ENCODE results near the gene RICTOR.

RICTOR gene

DNA sequence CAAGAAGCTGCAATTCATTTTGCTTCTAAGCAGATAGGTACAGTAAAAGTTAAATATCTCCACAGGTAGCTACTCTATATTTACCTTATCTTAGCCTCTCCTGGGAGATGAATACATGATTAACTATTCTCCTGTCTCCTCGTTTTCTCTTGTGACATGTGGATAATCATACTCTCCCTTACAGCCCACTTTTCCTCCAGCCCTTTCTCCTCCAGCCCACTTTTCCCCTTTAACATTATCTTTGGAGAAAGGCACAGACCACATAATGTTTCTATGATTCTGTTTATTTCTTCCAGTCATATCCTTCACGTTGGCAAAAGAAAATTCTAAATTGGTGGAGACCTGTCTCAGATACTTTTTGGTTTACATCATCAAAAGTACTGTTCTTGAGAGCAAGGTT is 144.4 kb downstream of the RICTOR start:
- DNase-seq, result no peak

- no peak for DNase-seq
Observed at GRCh38 chr5:38927470-38927869, 146.7 kb downstream of the RICTOR start.

DNA sequence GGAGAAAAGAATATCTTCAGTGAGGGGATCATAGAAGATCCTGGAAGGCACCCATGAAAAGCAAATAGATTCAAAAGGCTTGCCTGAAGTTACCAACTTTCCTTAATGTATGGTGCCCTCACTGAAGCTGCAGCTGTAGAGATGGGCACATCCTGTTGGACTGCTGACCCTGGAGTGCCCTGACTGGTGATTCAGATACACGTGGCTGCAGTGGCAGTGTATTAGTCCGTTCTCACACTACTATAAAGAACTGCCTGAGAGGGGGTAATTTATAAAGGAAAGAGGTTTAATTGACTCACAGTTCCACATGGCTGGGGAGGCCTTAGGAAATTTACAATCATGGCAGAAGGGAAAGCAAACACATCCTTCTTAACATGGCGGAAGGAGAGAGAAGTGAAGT is 148.1 kb downstream of the RICTOR start:
- no peak for DNase-seq

DNA sequence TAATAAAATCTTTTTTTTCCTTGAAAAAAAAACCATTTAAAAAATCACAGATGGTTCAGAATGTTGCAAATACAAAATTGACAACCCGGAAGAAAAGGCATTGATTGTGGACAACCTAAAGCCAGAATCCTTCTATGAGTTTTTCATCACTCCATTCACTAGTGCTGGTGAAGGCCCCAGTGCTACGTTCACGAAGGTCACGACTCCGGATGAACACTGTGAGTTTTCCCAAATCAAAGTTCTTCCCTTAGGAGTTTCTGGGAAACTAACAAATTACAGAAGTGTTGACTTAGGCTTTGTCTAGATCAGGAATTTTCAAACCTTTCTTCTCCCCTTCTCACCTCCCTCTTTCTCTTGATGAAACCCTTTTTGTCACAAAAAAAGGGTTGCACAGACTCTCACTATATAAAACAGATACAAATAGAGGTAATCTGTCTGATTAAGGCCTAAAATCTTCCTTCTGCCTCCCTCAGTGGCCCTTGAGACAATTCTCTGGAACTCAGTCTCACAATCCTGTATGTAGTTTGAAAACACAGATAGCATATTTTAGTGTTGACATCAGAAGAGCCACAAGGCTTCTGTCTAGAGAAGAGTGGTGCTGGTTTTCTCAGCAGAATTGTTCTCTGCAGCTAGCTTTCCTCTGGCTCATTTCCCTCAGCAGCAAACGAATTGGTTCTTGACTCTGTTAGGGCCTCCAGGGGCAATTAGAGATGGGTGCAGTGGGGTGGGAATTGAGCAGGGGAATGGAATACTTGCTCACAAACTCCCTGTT is 148.9 kb downstream of the RICTOR start:
- DNase-seq, result no peak

- no peak for DNase-seq
Observed at GRCh38 chr5:38923661-38924451, 150.3 kb downstream of the RICTOR start.

DNA sequence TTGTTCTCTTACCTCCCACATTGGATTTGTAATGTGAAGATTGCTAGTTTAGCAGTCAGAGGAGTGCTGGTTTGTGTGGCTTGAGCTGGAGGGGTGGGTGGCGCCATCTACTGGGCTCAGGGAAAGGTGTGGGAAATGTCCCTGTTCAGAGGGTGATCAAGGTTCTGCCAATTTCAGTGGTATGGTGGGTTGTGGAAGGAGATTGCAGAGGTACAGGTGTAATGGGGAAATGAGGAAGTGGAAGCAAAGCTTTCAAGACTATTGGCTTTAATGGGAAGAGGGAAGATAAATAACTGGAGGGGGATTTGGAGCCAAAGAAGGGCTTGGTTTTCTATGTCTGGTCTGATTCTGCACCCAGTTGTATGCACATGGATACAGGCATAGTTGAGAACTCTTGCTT is 152.0 kb downstream of the RICTOR start:
- DNase-seq, result peak; percentile 29

GRCh38 chr5:38921174-38921573 is 153.0 kb downstream of the RICTOR start:
- no peak for DNase-seq

GRCh38 chr5:38916802-38917201 is 157.4 kb downstream of the RICTOR start:
- DNase-seq, result no peak

GRCh38 chr5:38913714-38914113 is 160.5 kb downstream of the RICTOR start:
- DNase-seq, result no peak

DNA sequence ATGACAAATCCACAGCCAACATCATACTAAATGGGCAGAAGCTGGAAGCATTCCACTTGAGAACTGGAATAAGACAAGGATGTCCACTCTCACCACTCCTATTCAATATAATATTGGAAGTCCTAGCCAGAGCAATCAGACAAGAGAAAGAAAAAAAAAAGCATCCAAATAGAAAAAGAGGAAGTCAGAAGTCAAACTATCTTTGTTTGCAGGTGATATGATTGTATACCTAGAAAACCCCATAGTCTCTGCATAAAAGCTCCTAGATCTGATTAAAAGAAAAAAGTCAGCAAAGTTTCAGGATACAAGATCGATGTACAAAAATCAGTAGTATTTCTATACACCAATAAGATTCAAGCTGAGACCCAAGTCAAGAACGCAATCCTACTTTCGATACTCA is 162.3 kb downstream of the RICTOR start:
- DNase-seq, result no peak

GRCh38 chr5:38906503-38906902 is 167.7 kb downstream of the RICTOR start:
- DNase-seq, result no peak

DNA sequence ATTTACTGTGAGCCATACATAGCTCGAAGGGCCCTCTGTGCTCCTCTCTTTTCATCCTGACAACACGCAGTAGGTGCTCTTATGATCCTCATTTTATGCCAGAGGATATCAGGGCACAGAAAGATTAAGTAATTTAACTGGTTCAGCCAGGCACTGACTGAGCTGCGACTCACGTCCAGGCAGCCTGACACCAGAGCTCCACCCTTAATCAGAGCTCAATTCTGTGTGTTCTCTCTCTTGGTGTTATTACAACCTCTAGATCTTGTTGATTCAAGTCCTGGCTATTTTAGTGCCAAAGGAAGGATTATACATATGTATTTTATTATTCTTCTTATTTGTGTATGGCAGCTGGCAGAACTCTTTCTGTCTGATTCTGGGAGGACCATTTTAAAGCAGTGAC is 168.7 kb downstream of the RICTOR start:
- DNase-seq, result no peak

GRCh38 chr5:38899936-38900335 is 174.3 kb downstream of the RICTOR start:
- no peak for DNase-seq

DNA sequence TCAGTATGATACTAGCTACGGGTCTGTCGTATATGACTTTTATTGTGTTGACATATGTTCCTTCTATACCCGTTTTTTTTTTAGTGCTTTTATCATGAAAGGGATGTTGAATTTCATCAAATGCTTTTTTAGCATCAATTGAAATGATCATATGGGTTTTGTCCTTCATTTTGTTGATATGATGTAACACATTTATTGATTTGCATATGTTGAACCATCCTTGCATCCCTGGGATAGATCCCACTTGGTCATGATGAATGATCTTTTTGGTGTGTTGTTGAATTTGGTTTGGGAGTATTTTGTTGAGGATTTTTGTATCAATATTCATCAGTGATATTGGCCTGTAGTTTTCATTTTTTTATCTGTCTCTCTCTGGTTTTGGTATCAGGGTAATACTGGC is 177.4 kb downstream of the RICTOR start:
- DNase-seq, result no peak

GRCh38 chr5:38892363-38892762 is 181.8 kb downstream of the RICTOR start:
- DNase-seq, result no peak

DNA sequence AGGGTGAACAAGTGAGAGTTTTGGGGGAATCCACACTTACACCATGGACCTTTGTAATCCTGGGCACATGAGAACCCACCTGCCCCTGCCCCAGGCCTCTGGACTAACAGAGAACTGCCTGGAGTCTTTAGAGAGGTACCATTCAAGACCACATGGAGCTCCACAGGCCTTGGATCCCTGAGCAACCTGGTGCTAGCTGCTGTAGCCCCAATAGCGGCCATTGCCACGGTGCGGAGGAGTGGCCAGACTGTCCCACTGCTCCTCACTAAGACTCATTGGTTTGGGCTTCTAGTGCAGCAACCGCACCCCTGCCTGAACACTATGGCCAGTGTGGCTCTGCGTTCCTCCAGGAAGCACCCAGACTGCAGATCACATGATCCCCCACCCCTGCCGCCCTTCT is 182.6 kb downstream of the RICTOR start:
- no peak for DNase-seq

DNA sequence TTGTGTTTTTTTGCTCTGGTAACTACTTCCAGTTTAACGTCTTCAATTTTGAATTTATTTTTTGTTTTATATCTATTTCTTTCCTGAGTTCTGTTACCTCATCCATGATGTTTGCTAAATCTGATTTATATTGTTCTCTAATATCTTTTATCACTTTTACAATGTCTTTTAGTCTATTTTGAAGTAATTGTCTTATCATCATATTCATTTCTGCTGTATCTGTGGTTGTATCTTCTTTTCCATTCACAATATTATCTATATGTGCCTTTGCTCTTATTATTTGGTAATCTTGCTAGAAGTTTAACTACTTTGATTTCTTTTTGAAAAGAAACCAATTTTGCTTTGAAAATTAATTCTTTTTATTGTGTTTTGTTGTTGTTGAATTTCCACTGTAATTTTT is 184.8 kb downstream of the RICTOR start:
- DNase-seq, result no peak

DNA sequence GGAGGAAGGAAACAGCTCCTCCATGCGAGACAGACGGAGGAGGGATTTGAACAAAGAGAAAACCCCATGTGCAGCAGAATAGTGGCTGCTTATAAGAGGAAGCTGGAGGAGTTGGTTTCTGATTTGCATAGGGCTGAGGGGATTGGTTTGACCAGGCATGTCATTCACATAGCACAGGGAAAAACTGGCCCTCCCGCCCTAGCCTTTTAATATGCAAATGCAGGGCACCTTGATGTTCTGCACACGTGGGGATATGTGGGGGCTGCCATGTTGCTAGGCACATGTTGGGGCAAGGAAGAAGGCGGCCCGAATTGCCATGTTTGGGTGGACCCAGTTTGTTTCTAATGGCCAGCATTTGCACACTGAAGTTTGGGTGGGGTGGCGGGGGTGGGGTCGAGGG is 186.2 kb downstream of the RICTOR start:
- no peak for DNase-seq

Data from activated T-cell treated with anti-CD3 and anti-CD28 coated beads, Interleukin-2, amount 50 U/mL, for 1 hour (primary cell).